WERI-Rb-1 (cell line): ENCODE results near the gene CUL3.
"Not testable (repeated sequence)": the region's sequence is repeated elsewhere in the genome, so short reads cannot be mapped to it uniquely, and the experiment has no call there.

ENCODE experiments used
- DNase-seq: peaks from one replicate; pipeline ENCODE4 v3.0.0-alpha.2; 2020
- H3K27ac ChIP-seq: fragments of 250-450 bp; sonication (Bioruptor Pico); 2 replicates; pipeline ENCODE4 v1.5.1; 2020; ENCODE audit warnings: mild to moderate bottlenecking, moderate library complexity
- H3K27me3 ChIP-seq: fragments of 250-450 bp; sonication (Bioruptor Pico); 2 replicates; pipeline ENCODE4 v1.5.1; 2021; ENCODE audit warnings: mild to moderate bottlenecking, low read depth, moderate library complexity; ENCODE audit not compliant: insufficient read depth, severe bottlenecking
- H3K36me3 ChIP-seq: fragments of 250-450 bp; sonication (Bioruptor Pico); 2 replicates; pipeline ENCODE4 v1.5.1; 2020; ENCODE audit warnings: mild to moderate bottlenecking, moderate library complexity
- H3K4me3 ChIP-seq: 2 replicates; pipeline ENCODE4 v1.5.1; 2011; ENCODE audit warnings: low read depth, mild to moderate bottlenecking, control low read depth, low read length
- H3K9me3 ChIP-seq: fragments of 250-450 bp; sonication (Bioruptor Pico); 2 replicates; pipeline ENCODE4 v1.5.1; 2021; ENCODE audit warnings: mild to moderate bottlenecking, moderate library complexity; ENCODE audit not compliant: severe bottlenecking
- TF ChIP-seq, protein P1 (sequence below): IDR thresholded peaks from 2 replicates; pipeline ENCODE4 v1.5.1; 2011; ENCODE audit warnings: low read depth, mild to moderate bottlenecking, control low read depth, inconsistent platforms, low read length

Gene CUL3

DNA sequence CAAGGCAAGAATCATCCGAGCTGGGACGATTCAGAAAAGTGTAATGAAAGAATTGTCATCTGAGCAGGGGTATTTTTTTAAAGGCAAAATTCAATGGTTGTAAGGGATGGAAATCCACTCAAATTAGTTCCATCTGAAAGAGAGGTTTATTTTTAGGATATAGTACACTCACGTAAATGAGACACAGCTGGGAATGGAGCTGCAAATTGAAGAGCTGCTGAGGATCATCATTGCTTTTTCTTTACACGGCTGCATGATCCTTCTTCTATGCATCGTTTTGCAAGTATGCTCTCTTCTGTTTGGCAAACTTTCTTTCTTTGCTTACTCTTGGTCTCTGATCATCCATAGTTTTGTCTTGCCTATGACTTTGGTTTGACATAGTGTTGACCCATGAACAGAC lies 27.4 kb upstream of the CUL3 start:
- TF ChIP-seq, protein P1, sequence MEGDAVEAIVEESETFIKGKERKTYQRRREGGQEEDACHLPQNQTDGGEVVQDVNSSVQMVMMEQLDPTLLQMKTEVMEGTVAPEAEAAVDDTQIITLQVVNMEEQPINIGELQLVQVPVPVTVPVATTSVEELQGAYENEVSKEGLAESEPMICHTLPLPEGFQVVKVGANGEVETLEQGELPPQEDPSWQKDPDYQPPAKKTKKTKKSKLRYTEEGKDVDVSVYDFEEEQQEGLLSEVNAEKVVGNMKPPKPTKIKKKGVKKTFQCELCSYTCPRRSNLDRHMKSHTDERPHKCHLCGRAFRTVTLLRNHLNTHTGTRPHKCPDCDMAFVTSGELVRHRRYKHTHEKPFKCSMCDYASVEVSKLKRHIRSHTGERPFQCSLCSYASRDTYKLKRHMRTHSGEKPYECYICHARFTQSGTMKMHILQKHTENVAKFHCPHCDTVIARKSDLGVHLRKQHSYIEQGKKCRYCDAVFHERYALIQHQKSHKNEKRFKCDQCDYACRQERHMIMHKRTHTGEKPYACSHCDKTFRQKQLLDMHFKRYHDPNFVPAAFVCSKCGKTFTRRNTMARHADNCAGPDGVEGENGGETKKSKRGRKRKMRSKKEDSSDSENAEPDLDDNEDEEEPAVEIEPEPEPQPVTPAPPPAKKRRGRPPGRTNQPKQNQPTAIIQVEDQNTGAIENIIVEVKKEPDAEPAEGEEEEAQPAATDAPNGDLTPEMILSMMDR, result no peak
- Histone ChIP-seq H3K4me3 (no peak overlapping the region), H3K9me3 (no peaks in the 10 kb centered on the region), H3K36me3 (no peaks in the 10 kb centered on the region), H3K27me3 (no peaks in the 10 kb centered on the region), H3K27ac (no peak overlapping the region)
- DNase-seq, result no peak

DNA sequence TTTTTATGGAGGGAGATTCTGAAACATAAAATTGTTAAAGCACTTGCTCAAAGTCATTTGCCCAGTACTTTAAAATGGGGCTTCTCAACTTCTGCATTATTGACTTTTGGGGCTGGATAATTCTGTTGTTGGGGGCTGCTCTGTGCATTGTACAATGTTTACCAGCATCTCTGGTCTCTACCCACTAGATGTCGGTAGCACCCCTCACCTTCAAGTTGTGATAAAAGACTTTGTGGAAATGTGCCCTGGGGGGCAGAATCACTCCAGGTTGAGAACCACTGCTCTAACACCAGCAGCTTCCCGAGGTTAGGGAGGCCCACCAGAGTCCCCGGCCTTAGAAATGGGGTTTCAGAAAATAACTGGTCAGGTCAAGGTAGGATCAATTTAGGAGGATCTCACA lies 26.8 kb upstream of the CUL3 start:
- Histone ChIP-seq H3K9me3 (no peaks in the 10 kb centered on the region), H3K4me3 (no peak overlapping the region), H3K27me3 (no peaks in the 10 kb centered on the region), H3K27ac (no peak overlapping the region), H3K36me3 (no peaks in the 10 kb centered on the region)
- TF ChIP-seq, protein P1, result peak; percentile 66
- peak; percentile 25 for DNase-seq

GRCh38 chr2:224608104-224608503 lies 22.9 kb upstream of the CUL3 start:
- TF ChIP-seq, protein P1, result no peak
- no peak for DNase-seq
- H3K27me3 ChIP-seq, result no peaks in the 10 kb centered on the region
- H3K36me3 ChIP-seq, result no peaks in the 10 kb centered on the region
- H3K27ac ChIP-seq, result no peak overlapping the region
- H3K9me3 ChIP-seq, result no peaks in the 10 kb centered on the region
- no peak overlapping the region for H3K4me3 ChIP-seq

- not testable (repeated sequence) for DNase-seq, H3K27ac ChIP-seq, H3K27me3 ChIP-seq, H3K36me3 ChIP-seq, H3K9me3 ChIP-seq, H3K4me3 ChIP-seq
Observed at GRCh38 chr2:224603746-224604500, 18.8 kb upstream of the CUL3 start.

GRCh38 chr2:224602778-224603375 lies 17.7 kb upstream of the CUL3 start:
- not testable (repeated sequence) for H3K4me3 ChIP-seq, H3K27me3 ChIP-seq

DNA sequence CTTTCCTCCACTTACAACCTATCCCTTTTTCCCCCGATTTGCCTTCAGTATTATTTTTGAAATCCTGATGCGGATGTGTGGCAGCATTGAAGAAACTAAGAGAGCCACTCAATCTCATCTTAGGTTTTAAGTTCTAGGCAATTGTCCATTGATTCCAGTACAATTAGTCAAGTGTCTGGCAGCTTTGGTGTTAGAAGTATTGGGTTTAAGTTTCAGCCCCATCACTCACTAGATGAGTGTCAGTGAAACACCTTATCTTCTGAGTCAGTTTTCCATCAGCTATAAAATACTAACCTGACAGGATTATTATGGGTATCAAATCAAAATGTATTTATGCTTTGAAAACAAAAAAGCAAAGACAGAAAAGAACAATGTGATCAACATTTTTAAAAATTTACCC lies 16.8 kb upstream of the CUL3 start:
- H3K36me3 ChIP-seq, result no peaks in the 10 kb centered on the region
- no peaks in the 10 kb centered on the region for H3K27me3 ChIP-seq
- no peak overlapping the region for H3K27ac ChIP-seq
- TF ChIP-seq, protein P1, result no peak
- H3K4me3 ChIP-seq, result no peak overlapping the region
- no peak for DNase-seq
- no peaks in the 10 kb centered on the region for H3K9me3 ChIP-seq

More at GRCh38 chr2:224602778-224603375, 17.7 kb upstream of the CUL3 start:
- H3K27ac ChIP-seq, H3K36me3 ChIP-seq, H3K9me3 ChIP-seq, DNase-seq: not testable (repeated sequence)
